Activated T-cell treated with anti-CD3 and anti-CD28 coated beads for 1 hour (primary cell): ENCODE data around the gene GBA2.

Source experiments
- DNase-seq: peaks from one replicate; pipeline ENCODE4 v3.0.0-alpha.2; 2020; ENCODE audit warnings: low read depth

GBA2 gene

DNA sequence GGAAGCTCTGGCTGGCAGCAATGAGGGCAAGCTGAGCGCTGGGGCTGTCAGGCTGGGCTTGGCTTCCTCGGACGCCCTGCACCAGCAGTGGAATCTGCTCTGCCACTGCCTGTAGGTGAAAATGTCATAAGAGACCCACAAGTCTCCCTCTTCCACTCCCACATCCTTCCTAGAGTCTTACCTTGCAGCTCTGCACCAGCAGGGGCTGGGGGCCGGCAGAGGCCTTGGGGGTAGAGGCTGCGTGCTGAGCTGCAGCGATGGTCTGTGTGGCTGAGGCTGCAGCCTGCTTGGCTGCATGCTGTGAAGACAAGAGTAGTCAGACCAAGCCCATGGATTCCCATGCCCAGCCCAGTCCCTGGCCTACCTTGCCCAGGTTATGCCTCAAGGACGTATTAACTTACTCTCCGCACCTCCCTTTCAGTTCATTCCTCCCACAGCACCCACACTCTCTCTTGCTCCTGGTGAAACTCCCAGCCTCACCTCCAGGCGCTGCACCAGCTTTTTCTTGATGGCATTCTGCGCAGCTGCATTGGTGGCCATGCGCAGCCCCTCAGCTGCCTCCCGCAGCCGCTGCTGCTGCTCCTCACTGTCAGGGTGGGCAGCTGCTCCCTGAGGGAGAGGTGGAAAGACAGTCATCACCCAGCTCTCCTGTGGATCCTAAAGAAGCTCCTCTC is 34.3 kb downstream of the GBA2 start:
- DNase-seq, result no peak

- no peak for DNase-seq
Measured at GRCh38 chr9:35714123-35714522, 34.9 kb downstream of the GBA2 start.

DNA sequence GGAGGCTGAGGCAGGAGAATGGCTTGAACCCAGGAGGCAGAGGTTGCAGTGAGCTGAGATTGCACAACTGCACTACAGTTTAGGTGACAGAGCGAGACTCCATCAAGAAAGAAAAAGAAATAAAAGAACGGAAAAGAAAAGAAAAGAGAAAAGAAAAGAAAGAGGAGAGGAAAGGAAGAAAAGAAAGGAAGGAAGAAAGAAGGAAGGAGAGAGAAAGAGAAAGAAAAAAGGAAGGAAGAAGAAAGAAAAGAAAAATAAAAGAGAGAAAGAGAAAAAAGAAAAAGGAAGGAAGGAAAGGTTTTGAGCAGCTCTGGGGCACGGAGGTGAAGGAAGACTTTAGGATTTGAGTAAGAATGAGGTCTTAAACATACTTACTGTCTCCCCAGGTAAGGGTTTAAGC is 35.5 kb downstream of the GBA2 start:
- no peak for DNase-seq

DNA sequence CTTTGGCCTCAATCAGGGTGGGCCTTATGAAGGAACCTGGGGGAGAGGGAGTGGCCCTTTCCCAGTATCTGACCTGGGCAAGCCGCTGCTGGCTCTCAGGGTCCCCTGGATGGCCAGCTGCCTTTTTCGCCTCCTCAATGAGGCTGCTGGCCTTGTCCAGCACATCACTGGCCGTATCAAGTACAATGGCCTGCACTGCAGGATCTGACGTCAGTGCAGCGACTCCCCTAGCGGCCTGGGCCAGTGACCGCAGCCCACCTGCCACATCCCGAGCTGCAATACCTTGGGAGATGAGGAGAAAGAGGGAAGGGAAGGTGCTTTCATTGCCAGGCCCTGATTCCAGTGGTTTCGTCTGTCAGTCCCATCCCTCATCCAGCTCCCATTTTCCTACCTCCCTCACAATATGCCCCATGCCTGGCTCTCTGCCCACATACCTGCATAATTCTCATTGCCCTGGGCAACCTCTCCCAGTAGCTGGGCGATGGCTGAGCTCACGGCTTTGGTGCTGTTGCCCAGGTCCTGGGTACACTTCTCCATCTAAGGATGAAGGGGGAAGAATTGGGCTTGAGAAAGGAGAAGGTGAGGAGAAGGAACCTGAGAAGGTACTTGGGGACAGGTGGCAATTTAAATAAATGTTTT is 36.1 kb downstream of the GBA2 start:
- DNase-seq, result no peak

DNA sequence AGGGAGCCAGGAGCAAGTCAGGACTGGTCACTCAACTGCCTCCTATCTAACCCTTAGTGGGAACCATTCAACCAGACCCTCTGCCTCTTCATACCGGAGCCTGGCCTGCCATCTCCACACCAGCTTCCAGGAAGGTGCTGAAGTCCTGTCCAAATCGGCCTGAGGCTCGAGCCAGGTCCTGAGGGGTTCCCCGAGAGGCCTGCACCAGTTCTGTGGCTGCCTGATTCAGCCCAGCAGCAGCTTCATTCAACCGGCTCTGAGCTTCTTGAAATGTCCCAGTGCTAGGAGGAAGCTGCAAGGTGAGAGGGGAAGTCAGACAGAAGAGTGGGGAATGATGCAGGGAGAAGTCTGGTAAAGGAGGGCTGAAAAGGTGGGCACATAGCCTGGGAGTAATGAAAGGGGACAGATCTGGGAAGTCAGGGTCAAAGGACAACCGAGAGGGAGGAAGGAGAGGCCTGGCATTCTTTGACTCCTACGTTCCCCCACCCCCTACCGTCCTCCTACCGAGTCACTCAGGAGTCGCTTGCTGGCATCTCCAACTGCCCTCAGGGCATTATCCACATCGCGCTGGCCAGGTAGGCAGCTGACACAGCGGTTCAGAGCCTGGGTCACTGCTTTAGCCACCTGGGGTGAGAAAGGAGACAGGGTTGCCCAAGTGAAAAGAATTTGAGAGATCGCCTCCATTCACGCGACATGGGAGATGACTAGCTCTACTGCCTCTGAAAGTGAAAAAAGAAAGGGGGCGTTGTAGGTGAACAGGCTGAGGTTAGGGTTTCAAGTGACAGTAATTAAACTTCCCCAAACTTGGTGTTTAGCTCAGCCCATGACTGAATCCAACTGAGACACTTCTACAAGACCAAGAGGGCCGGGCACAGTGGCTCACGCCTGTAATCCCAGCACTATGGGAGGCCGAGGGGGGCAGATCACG is 37.3 kb downstream of the GBA2 start:
- DNase-seq, result no peak

- no peak for DNase-seq
Measured at GRCh38 chr9:35710818-35711500, 38.1 kb downstream of the GBA2 start.

DNA sequence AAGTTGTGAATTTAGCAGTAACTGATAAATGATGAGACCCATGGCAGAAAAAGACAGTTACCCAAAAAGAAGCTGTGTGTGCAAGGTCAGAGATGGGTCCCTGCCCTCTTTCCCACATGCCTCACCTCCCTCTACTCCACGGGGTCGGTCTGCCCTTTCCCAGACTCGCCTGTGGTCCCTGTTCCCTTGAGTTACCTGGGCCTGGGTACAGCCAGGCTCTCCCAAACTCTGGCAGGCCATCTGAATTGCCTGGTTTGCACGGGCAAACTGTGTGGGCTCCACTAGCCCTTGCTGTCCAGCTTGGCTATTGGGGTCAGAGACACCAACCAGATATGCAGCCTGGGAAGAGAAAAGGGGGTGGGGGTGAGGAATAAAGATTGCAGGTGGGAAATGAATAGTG is 40.9 kb downstream of the GBA2 start:
- no peak for DNase-seq

DNA sequence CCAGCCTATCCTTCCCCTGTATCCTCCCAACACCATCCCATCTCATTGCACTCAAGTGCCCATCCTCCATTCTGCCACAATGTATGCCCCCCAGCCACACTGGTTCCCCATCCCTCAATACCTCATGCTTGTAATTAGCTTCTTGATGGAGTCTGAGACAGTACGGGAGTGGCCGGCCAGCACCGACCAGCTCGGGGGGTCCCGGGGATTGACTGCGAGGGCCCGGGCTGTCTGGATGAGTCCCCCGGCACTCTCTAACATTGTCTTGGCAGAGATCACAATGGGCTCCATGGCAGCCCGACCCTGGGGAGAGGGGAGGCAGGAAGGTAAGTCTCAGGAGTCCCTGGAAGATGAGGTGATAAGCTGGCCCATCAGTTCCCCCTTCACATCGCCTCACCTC is 42.1 kb downstream of the GBA2 start:
- no peak for DNase-seq

GRCh38 chr9:35705836-35706430 is 43.1 kb downstream of the GBA2 start:
- DNase-seq, result no peak

DNA sequence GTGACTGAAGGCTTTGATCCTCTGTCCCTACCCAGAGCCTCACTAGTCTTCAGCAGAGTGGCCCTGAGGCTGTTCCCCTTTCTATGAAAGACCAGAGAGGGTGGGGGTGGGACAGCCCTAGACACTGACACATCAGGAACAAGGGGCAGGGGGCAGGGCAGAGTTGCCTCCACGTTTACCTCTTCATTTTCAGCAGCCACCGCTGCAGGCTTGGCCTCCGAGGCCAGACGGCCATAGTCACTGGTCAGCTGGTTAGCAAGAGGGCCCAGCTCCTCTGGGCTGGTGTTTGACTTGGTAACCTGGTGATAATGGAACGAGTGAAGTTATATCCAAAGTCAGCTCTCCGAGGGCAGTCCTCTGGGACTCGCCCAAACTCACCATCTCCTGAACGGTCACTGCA is 43.7 kb downstream of the GBA2 start:
- no peak for DNase-seq

DNA sequence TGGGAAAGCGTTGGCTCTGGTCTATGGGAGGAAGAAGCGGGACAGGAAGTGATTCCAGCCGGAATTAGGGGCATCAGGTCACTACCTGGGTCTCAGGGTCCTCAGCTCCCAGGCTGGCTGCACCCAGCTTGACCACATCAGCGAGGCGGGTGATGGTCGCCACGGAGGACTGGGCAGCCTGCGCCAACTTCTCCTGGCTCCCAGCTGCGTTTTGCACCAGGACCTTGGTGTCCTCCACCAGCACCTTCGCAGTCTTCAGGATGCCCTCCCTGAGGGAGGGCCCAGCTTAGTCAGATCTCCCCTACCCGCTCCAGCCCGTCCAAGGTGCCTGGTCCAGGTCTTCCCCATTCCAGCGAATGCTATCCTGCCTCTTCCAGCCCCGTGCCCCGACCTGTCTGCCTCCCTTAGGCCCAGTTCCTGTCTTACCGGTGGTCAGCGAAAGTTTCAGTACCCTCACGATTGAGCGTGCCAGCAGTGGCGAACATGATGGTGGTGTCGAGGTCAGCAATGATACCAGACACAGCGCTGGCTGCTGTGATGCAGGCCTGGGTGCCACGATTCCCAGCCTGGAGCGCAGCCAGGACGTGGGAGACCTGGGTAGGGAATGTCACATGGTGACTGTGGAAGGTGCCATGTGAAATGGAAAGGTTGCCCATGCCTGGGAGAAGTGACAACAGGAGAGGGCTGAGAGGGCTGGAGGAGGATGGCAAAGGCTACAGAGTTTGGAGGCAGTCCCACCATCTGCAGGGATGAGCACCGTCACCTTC is 44.9 kb downstream of the GBA2 start:
- DNase-seq, result no peak

DNA sequence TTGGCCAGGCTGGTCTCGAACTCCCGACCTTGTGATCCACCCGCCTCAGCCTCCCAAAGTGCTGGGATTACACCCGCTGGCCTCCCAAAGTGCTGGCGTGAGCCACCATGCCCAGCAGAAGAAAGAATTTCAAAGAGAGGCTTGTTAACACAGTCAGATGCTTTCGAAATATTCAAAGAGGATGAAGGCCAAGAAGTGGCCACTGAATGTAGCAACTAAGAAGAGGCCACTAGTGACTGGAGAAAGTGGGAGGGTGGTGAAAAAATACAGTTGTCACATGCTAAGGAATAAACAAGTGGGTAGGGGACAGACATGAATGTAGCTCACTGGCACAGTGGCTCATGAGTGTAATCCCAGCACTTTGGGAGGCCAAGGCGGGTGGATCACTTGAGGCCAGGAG is 46.3 kb downstream of the GBA2 start:
- no peak for DNase-seq

- no peak for DNase-seq
Measured at GRCh38 chr9:35700942-35701341, 48.1 kb downstream of the GBA2 start.

GRCh38 chr9:35700031-35700430 is 49.0 kb downstream of the GBA2 start:
- DNase-seq, result no peak

- DNase-seq, result no peak
Measured at GRCh38 chr9:35698231-35698630, 50.8 kb downstream of the GBA2 start.

DNA sequence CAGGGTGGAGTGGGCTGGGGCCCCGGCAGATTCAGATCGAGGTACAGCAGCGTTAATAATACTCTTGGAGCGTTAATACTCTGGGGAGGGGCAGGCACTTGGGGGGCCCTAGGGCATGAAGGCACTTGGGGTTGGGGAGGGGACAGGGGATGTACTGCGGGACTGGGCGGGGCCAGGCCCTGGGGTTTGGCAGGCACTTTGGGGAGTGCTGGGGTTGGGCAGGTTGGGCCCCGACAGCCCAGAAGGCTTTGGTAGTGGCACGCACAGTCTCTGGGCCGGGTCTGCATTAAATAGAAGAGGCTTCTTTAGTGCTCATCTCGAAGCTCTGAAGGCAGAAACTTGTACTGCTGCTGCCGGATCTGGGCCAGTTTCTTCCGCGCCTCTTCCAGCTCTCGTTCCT is 51.5 kb downstream of the GBA2 start:
- DNase-seq, result no peak

- peak; percentile 35 for DNase-seq
Measured at GRCh38 chr9:35696520-35697215, 52.4 kb downstream of the GBA2 start.

DNA sequence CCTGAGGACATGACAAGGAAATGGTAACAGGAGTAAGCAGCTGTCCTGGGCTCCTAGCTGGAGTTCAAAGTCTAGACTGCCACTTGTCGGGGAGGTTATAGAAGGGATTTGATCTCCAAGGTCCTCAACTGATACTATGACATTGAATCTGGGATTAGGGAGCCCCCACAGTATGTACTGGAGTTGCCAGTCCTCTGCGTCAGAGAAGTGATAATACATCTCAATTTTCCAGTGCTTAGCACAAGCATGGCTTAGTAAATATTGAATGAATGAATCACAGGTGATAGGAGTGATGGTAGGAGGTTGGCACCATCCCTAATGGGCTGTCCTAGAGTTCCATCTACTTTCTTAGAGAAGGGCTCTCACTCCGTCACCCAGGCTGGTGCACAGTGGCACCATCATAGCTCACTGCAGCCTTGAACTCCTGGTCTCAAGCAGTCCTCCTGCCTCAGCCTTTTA is 53.1 kb downstream of the GBA2 start:
- DNase-seq, result no peak

DNA sequence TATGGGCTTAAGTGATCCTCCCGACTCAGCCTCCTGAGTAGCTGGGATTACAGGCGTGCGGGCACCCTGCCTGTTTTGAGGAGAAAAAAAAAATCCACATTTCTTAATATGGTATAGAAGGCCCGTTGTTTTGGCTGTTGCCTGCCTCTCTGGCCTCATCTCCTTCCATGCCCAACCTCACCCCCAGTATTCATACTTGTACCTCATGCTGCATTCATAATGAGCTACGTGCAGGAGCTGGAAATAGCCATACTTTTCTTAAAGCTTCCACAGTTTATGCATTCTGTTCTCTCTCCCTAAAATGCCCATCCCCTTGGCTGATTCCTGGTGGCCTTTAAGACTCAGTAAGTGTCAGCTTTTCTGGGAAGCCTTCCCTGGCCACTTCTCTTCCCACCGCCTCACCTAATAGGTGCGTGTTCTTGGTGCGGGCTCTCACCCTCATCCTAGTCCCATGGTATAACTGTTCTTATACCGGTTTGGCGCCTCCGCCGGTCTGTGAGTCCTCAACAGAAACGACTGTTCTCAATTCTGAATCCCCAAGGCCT is 57.2 kb downstream of the GBA2 start:
- no peak for DNase-seq

DNA sequence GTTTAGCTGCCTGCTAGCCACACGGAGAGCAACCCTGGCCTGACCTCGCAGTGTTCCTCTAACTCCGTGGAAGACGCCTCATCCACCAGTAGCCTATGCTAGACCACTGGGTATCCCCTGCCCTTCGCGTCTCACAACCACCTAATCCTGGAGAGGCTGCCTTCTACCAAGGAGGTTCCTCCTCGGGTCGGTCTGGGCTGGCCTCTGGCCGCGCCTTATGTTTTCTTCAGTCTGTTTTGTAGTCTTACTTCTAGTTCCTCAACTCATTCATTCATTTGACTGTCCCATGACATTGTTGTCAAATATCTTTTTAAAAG is 57.7 kb downstream of the GBA2 start:
- no peak for DNase-seq
